Ovary (tissue), 9 donors: Measurements from ENCODE around the gene NDUFS5. TPM values are rescaled to one million over a fixed set of nuclear protein-coding genes. Genes with fewer than 3 reads are reported as not detected.
"Not testable (repeated sequence)": the region's sequence is repeated elsewhere in the genome, so short reads cannot be mapped to it uniquely, and the experiment has no call there.

Experiments used
- DNase-seq, 5 donors: peaks; one replicate each; pipeline ENCODE4 v3.0.0-alpha.2; 2019 to 2020
- H3K27ac ChIP-seq, 2 donors: fragments of 200-600 bp; one replicate each; pipeline versions ENCODE4 v1.5.1 to v1.8.0; 2019 to 2022
- H3K27me3 ChIP-seq: fragments of 200-600 bp; one replicate; pipeline ENCODE4 v1.8.0; 2022
- H3K36me3 ChIP-seq: fragments of 200-600 bp; sonication (generic); one replicate; pipeline ENCODE4 v1.5.1; 2019
- H3K4me1 ChIP-seq: one replicate; pipeline ENCODE4 v1.8.1; 2013; ENCODE audit warnings: mild to moderate bottlenecking, moderate library complexity; ENCODE audit not compliant: insufficient read depth
- H3K4me3 ChIP-seq: fragments of 200-600 bp; sonication (generic); one replicate; pipeline ENCODE4 v1.5.1; 2017
- H3K9me3 ChIP-seq, 2 donors: fragments of 200-600 bp in 1 of 2; sonication (generic) in 1 of 2; one replicate each; pipeline versions ENCODE4 v1.5.1 to v1.8.1; 2013 to 2019; ENCODE audit warnings: mild to moderate bottlenecking in 1 of 2, moderate library complexity in 1 of 2
- CTCF ChIP-seq, 3 donors: fragments of 450-650 bp in 2 of 3; fragments of 200-600 bp in 1 of 3; IDR thresholded peaks; one replicate each; pipeline versions ENCODE4 v1.5.1 to v1.8.0; 2016 to 2022; ENCODE audit warnings: antibody characterized with exemption in 3 of 3, mild to moderate bottlenecking in 1 of 3
- EP300 ChIP-seq: sonication (generic); formaldehyde crosslinking; IDR thresholded peaks from one replicate; pipeline ENCODE4 v1.6.1; 2017; ENCODE audit warnings: antibody characterized with exemption
- POLR2A ChIP-seq: fragments of 450-650 bp; IDR thresholded peaks from one replicate; pipeline ENCODE4 v1.6.1; 2017; ENCODE audit warnings: antibody characterized with exemption, mild to moderate bottlenecking, moderate library complexity
- WGBS, 3 donors: extraction: QIAGEN DNeasy Blood & Tissue Kit in 1 of 3; methylation state at CpG; one replicate each; pipeline versions ENCODE4 v1.1.5 to v1.1.7; 2013 to 2017; 5-methylcytosine and 5-hydroxymethylcytosine counted together
- intact Hi-C, 4 donors: fragments of 100-400 bp; cut with DNase I; formaldehyde crosslinking; loops; one replicate each; pipeline versions ENCODE4 v1.11.0 to v1.15.1; 2022 to 2023
- polyA plus RNA-seq, 2 donors: library from polyadenylated mRNA; stranded (reverse); fragments of 200-250 nt in 1 of 2; fragments of 350-450 nt in 1 of 2; fragmentation: Illumina TruSeq in 1 of 2; extraction: RNeasy Lipid Tissue Mini Kit (QIAGEN cat#74804) in 1 of 2; gene quantifications; one replicate each; pipeline ENCODE4 v1.2.3, GENCODE V29; 2013 to 2014
- total RNA-seq, 7 donors: library from RNA; depleted of rRNA in 2 of 7; stranded (reverse); fragments of >200 nt in 2 of 7; fragmentation: NEBNext Ultra II Directional in 3 of 7; extraction: Animal tissue kit (Norgen Biotek cat#: 25700) in 3 of 7; gene quantifications; one replicate each; pipeline versions ENCODE4 v1.1.0 to v1.2.4, GENCODE V29; 2016 to 2023
- donor health status: DM: no; HTN: no; CAD: no; lungs with moderate emphysema.
- donor health status: DM: no; HTN: no; CAD: no.
- donor health status: Bipolar disorder and iron deficiency.
- donor health status: DM: yes; HTN: yes; CAD: no.
- donor health status: DM: no; HTN: no; CAD: no.
- donor health status: DM: yes; HTN: yes; CAD: no.

The NDUFS5 gene
- total and polyA plus RNA-seq, 9 donors, result 126 to 492 (median 206) TPM

- H3K36me3 ChIP-seq, result no peaks in the 10 kb centered on the region
- no peak for DNase-seq
- intact Hi-C loops, result no loop called here
- TF ChIP-seq POLR2A (no peak), CTCF (IDR thresholded peaks at IDR 0.05) (no peak)
- no peak overlapping the region for H3K27ac ChIP-seq
- H3K4me3 ChIP-seq, result no peak overlapping the region
- WGBS, 3 donors, result 78 to 82% (median 80%) methylated on average over 4 of the region's 4 CpGs
- no peaks in the 10 kb centered on the region for H3K27me3 ChIP-seq
- H3K4me1 ChIP-seq, result no peaks in the 10 kb centered on the region
- no peaks in the 10 kb centered on the region for H3K9me3 ChIP-seq
Observed at GRCh38 chr1:39061951-39062350, 35.8 kb downstream of the NDUFS5 start.

GRCh38 chr1:39063191-39063590, 37.0 kb downstream of the NDUFS5 start:
- Histone ChIP-seq H3K27ac (no peak overlapping the region), H3K36me3 (no peaks in the 10 kb centered on the region), H3K4me3 (no peak overlapping the region), H3K27me3 (no peaks in the 10 kb centered on the region), H3K4me1 (no peaks in the 10 kb centered on the region), H3K9me3 (no peaks in the 10 kb centered on the region)
- TF ChIP-seq EP300 (no peak), POLR2A (no peak), CTCF (IDR thresholded peaks at IDR 0.05) (no peak)
- intact Hi-C loops, result no loop called here
- no peak for DNase-seq
- 74 to 76% (median 75%) methylated on average over 7 of the region's 7 CpGs for WGBS, 3 donors

GRCh38 chr1:39063775-39064174, 37.6 kb downstream of the NDUFS5 start:
- H3K4me3 ChIP-seq, result no peak overlapping the region
- no peak overlapping the region for H3K27ac ChIP-seq
- 50 to 65% (median 55%) methylated on average over 6 of the region's 6 CpGs for WGBS, 3 donors
- DNase-seq, result no peak
- no peak for TF ChIP-seq CTCF (IDR thresholded peaks at IDR 0.05)
- no peak for TF ChIP-seq POLR2A
- H3K9me3 ChIP-seq, result no peaks in the 10 kb centered on the region
- intact Hi-C loops, result no loop called here
- no peaks in the 10 kb centered on the region for H3K27me3 ChIP-seq
- no peaks in the 10 kb centered on the region for H3K4me1 ChIP-seq
- no peaks in the 10 kb centered on the region for H3K36me3 ChIP-seq

- H3K4me3 ChIP-seq, result no peak overlapping the region
- WGBS, 3 donors, result 64 to 71% (median 67%) methylated on average over 3 of the region's 3 CpGs
- no peak overlapping the region for H3K27ac ChIP-seq
- no peak for DNase-seq
- TF ChIP-seq POLR2A, result no peak
- no peak for TF ChIP-seq CTCF (IDR thresholded peaks at IDR 0.05)
- no peak for TF ChIP-seq EP300
- H3K4me1 ChIP-seq, result no peaks in the 10 kb centered on the region
- intact Hi-C loops, result no loop called here
- H3K9me3 ChIP-seq, result no peaks in the 10 kb centered on the region
- H3K36me3 ChIP-seq, result no peaks in the 10 kb centered on the region
- no peaks in the 10 kb centered on the region for H3K27me3 ChIP-seq
Observed at GRCh38 chr1:39065542-39065941, 39.4 kb downstream of the NDUFS5 start.

GRCh38 chr1:39068227-39068626, 42.1 kb downstream of the NDUFS5 start:
- 96 to 98% (median 97%) methylated on average over 7 of the region's 7 CpGs for WGBS, 3 donors
- H3K4me1 ChIP-seq, H3K36me3 ChIP-seq, H3K4me3 ChIP-seq, H3K9me3 ChIP-seq, intact Hi-C loops, H3K27ac ChIP-seq, DNase-seq, H3K27me3 ChIP-seq: not testable (repeated sequence)

- H3K27me3 ChIP-seq, H3K9me3 ChIP-seq, H3K36me3 ChIP-seq, H3K4me1 ChIP-seq, intact Hi-C loops, H3K27ac ChIP-seq, DNase-seq, H3K4me3 ChIP-seq: not testable (repeated sequence)
Observed at GRCh38 chr1:39071557-39071956, 45.4 kb downstream of the NDUFS5 start.
